ENCODE data around the gene BCLAF3.

BCLAF3 gene

GRCh38 chrX:19990556-19991349 lies at the start of gene BCLAF3:
Gene BCLAF3, minus strand, starts transcription at chrX:19991061. Its CDS starts 20,797 bp downstream, at chrX:19970264.
- peak within 1 kb of the TSS; percentile 53 for H3K27ac ChIP-seq
- TF ChIP-seq CTCF (IDR thresholded peaks at IDR 0.05): peak; percentile 87
- no peak for TF ChIP-seq ZFX (IDR thresholded peaks at IDR 0.05; ENCODE audit: borderline replicate concordance)

- H3K27ac ChIP-seq: no peak overlapping the region
- TF ChIP-seq ZFX (IDR thresholded peaks at IDR 0.05; ENCODE audit: borderline replicate concordance): no peak
- TF ChIP-seq CTCF (IDR thresholded peaks at IDR 0.05): no peak
Measured at GRCh38 chrX:20038966-20039365, 48.1 kb upstream of the BCLAF3 start.

- no peak overlapping the region for H3K27ac ChIP-seq
- no peak for TF ChIP-seq CTCF (IDR thresholded peaks at IDR 0.05)
- TF ChIP-seq ZFX (IDR thresholded peaks at IDR 0.05; ENCODE audit: borderline replicate concordance): no peak
Measured at GRCh38 chrX:20037186-20037585, 46.3 kb upstream of the BCLAF3 start.

GRCh38 chrX:20032201-20032600 lies 41.3 kb upstream of the BCLAF3 start:
- TF ChIP-seq CTCF (IDR thresholded peaks at IDR 0.05) (no peak), ZFX (IDR thresholded peaks at IDR 0.05; ENCODE audit: borderline replicate concordance) (no peak)
- H3K27ac ChIP-seq: no peak overlapping the region

GRCh38 chrX:20029728-20030127 lies 38.9 kb upstream of the BCLAF3 start:
- peak overlapping the region; percentile 89 for H3K27ac ChIP-seq
- TF ChIP-seq ZFX (IDR thresholded peaks at IDR 0.05; ENCODE audit: borderline replicate concordance) (no peak), CTCF (IDR thresholded peaks at IDR 0.05) (no peak)

- peak overlapping the region; percentile 89 for H3K27ac ChIP-seq
- no peak for TF ChIP-seq CTCF (IDR thresholded peaks at IDR 0.05)
- TF ChIP-seq ZFX (IDR thresholded peaks at IDR 0.05; ENCODE audit: borderline replicate concordance): no peak
Measured at GRCh38 chrX:20028588-20028987, 37.7 kb upstream of the BCLAF3 start.

GRCh38 chrX:20026278-20026677 lies 35.4 kb upstream of the BCLAF3 start:
- TF ChIP-seq ZFX (IDR thresholded peaks at IDR 0.05; ENCODE audit: borderline replicate concordance) (no peak), CTCF (IDR thresholded peaks at IDR 0.05) (no peak)
- no peak overlapping the region for H3K27ac ChIP-seq
